ENCODE data around the gene SEMA4F. TPM values are rescaled to one million over a fixed set of nuclear protein-coding genes. Genes with fewer than 3 reads are reported as not detected.

SEMA4F gene
- total RNA-seq, 1 donor from 2014 or later = 17.4 TPM

GRCh38 chr2:74715880-74716279 lies 61.8 kb downstream of the SEMA4F start:
- peak overlapping the region; percentile 30 for H3K27ac Mint-ChIP-seq (ENCODE audit: unreplicated experiment)
- no peak for TF ChIP-seq CTCF (IDR thresholded peaks at IDR 0.05)
- H3K4me1 Mint-ChIP-seq (ENCODE audit: low read depth) = peaks cover 10% of the 10 kb centered on the region
- H3K4me3 Mint-ChIP-seq (ENCODE audit: unreplicated experiment) = peak overlapping the region; percentile 90
- no peaks in the 10 kb centered on the region for H3K36me3 Mint-ChIP-seq (ENCODE audit: low read depth)
- no peak for DNase-seq (ENCODE audit: low spot score)
- no peaks in the 10 kb centered on the region for H3K27me3 Mint-ChIP-seq (ENCODE audit: low read depth)
- H3K9me3 Mint-ChIP-seq (ENCODE audit: low read depth) = no peaks in the 10 kb centered on the region

GRCh38 chr2:74719066-74719465 lies 65.0 kb downstream of the SEMA4F start:
- Mint-ChIP-seq H3K4me3 (ENCODE audit: unreplicated experiment) (no peak overlapping the region), H3K4me1 (ENCODE audit: low read depth) (peaks cover 10% of the 10 kb centered on the region)
- TF ChIP-seq CTCF (IDR thresholded peaks at IDR 0.05) = no peak

GRCh38 chr2:74721316-74721715 lies 67.3 kb downstream of the SEMA4F start:
- H3K4me3 Mint-ChIP-seq (ENCODE audit: unreplicated experiment) = no peak overlapping the region
- no peak overlapping the region for H3K27ac Mint-ChIP-seq (ENCODE audit: unreplicated experiment)
- H3K4me1 Mint-ChIP-seq (ENCODE audit: low read depth) = no peaks in the 10 kb centered on the region
- DNase-seq (ENCODE audit: low spot score) = no peak
- no peaks in the 10 kb centered on the region for H3K36me3 Mint-ChIP-seq (ENCODE audit: low read depth)
- no peaks in the 10 kb centered on the region for H3K9me3 Mint-ChIP-seq (ENCODE audit: low read depth)
- no peaks in the 10 kb centered on the region for H3K27me3 Mint-ChIP-seq (ENCODE audit: low read depth)
- TF ChIP-seq CTCF (IDR thresholded peaks at IDR 0.05) = no peak

More at GRCh38 chr2:74719066-74719465, 65.0 kb downstream of the SEMA4F start:
- Mint-ChIP-seq H3K36me3 (ENCODE audit: low read depth) (no peaks in the 10 kb centered on the region), H3K9me3 (ENCODE audit: low read depth) (no peaks in the 10 kb centered on the region), H3K27ac (ENCODE audit: unreplicated experiment) (no peak overlapping the region), H3K27me3 (ENCODE audit: low read depth) (no peaks in the 10 kb centered on the region)
- DNase-seq (ENCODE audit: low spot score) = no peak

- H3K27me3 Mint-ChIP-seq (ENCODE audit: low read depth) = no peaks in the 10 kb centered on the region
- H3K4me3 Mint-ChIP-seq (ENCODE audit: unreplicated experiment) = no peak overlapping the region
- peaks cover 11% of the 10 kb centered on the region for H3K9me3 Mint-ChIP-seq (ENCODE audit: low read depth)
- no peak overlapping the region for H3K27ac Mint-ChIP-seq (ENCODE audit: unreplicated experiment)
- H3K4me1 Mint-ChIP-seq (ENCODE audit: low read depth) = no peaks in the 10 kb centered on the region
- no peak for TF ChIP-seq CTCF (IDR thresholded peaks at IDR 0.05)
- DNase-seq (ENCODE audit: low spot score) = no peak
- H3K36me3 Mint-ChIP-seq (ENCODE audit: low read depth) = peaks cover 5% of the 10 kb centered on the region
Measured at GRCh38 chr2:74724496-74724895, 70.4 kb downstream of the SEMA4F start.

GRCh38 chr2:74725287-74725686 lies 71.2 kb downstream of the SEMA4F start:
- no peak for DNase-seq (ENCODE audit: low spot score)
- Mint-ChIP-seq H3K27ac (ENCODE audit: unreplicated experiment) (no peak overlapping the region), H3K27me3 (ENCODE audit: low read depth) (no peaks in the 10 kb centered on the region), H3K4me3 (ENCODE audit: unreplicated experiment) (no peak overlapping the region), H3K4me1 (ENCODE audit: low read depth) (no peaks in the 10 kb centered on the region), H3K9me3 (ENCODE audit: low read depth) (peaks cover 12% of the 10 kb centered on the region), H3K36me3 (ENCODE audit: low read depth) (peaks cover 5% of the 10 kb centered on the region)
- TF ChIP-seq CTCF (IDR thresholded peaks at IDR 0.05) = no peak

Data from chondrocyte (in vitro differentiated cells).